H7 (cell line): ENCODE results near the gene SESN1. TPM values are rescaled to one million over a fixed set of nuclear protein-coding genes. Genes with fewer than 3 reads are reported as not detected.

Experiments
- DNase-seq: peaks from one replicate; pipeline ENCODE4 v3.0.0; 2012
- H3K27me3 ChIP-seq: 2 replicates; pipeline ENCODE4 v1.6.0; 2011; ENCODE audit warnings: mild to moderate bottlenecking, low read length; ENCODE audit not compliant: control insufficient read depth, insufficient read depth
- H3K36me3 ChIP-seq: replicated peaks from 2 replicates; pipeline ENCODE4 v1.5.1; 2011; ENCODE audit warnings: low read length; ENCODE audit not compliant: control insufficient read depth, insufficient read depth
- H3K4me3 ChIP-seq: 2 replicates; pipeline ENCODE4 v1.5.1; 2011; ENCODE audit warnings: low read depth, mild to moderate bottlenecking, control low read depth, low read length, moderate library complexity; ENCODE audit not compliant: insufficient read depth
- total RNA-seq: library from RNA; depleted of rRNA; stranded (reverse); fragments of >200 nt; shearing (Covaris generic); gene quantifications from 2 replicates; pipeline ENCODE4 v1.2.3, GENCODE V29; 2014

SESN1 gene
- total RNA-seq, 1 experiment from 2014 or later = 10.4 TPM

DNA sequence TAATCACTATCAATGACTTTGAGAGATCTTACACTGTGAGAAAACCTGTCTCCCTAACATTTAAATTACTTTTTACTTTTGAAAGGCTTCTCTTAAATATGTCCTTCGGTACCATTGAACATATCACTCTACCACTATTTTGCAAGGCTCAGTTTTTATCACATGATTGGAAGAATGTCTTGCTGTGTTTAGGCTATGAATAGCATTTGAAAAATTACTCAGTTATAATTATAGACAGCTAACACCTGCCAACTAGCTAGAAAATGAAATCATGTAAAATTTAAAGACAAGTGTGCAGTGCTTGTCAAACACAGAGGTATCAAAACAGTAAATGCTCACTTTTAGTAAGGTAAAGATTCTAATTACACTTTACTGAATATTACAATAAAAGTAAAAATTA is 11.0 kb downstream of the SESN1 start:
- Histone ChIP-seq H3K36me3 (no peaks in the 10 kb centered on the region), H3K4me3 (no peak overlapping the region), H3K27me3 (no peaks in the 10 kb centered on the region)
- DNase-seq = no peak

DNA sequence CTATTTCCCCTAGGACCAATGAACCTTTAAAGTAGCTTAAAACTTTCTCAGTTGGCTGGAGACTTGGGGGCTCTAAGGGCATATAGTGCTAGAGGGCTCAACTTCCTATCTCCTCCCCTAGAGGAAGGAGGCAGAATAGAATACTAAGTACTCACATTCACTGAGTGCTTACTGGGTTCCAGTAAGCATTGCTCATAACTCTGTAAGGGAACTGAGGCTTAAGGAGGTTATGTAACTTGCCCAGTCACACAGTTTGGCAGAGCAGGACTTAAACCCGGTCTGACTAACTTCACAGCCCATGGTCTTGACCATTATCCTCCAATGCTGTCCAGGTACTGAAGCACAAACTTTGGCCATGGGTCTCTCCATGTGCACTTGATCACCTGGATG is 12.5 kb downstream of the SESN1 start:
- Histone ChIP-seq H3K4me3 (no peak overlapping the region), H3K27me3 (no peaks in the 10 kb centered on the region), H3K36me3 (no peaks in the 10 kb centered on the region)
- DNase-seq = peak; percentile 36

DNA sequence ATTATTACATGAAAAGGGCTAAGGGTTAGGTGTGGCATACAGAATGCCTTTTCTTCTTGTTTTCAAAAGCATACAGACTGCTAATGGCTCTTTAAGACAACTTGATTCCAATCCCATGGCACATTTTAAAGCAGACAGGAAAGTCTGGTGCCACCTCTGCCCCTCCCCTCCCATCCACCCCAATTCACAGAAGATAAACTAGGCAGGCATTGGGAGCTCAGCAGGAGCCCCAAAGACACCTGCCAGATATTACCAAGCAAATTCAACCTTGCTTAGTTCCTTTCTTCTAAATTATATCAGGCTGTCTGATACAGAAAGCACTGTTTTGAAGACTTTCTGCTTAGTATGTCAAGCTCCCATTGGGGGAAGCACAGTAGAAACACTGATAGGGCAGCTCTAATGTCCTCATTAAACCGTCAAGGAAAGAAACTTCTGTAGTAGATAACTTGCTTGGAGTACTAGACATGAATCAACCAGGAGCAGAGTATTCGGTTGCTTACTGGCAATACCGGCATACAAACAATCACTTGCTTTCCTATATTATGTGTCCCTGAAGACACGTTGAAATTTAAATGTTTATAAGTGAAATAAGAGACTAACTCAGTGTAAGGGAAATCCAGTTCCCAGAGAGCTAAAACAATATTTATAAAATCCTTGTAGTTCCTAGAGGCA is 13.0 kb downstream of the SESN1 start:
- no peaks in the 10 kb centered on the region for H3K27me3 ChIP-seq
- H3K4me3 ChIP-seq = no peak overlapping the region
- no peak for DNase-seq
- H3K36me3 ChIP-seq = no peaks in the 10 kb centered on the region

DNA sequence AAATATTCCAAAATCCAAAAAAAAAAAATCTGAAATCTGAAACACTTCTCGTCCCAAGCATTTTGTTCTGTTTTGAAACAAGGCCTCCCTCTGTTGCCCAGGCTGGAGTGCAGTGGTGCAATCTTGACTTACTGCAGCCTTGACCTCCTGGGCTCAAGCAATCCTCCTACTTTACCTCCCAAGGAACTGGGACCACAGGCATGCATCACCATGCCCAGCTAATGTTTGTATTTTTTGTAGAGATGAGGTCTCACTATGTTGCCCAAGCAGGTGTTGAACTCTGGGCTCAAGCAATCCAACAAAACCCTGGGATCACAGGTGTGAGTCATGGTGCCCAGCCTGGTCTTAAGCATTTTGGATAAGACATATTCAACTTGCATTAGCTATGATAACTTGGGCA is 13.6 kb downstream of the SESN1 start:
- H3K4me3 ChIP-seq = no peak overlapping the region
- DNase-seq = no peak
- H3K27me3 ChIP-seq = no peaks in the 10 kb centered on the region
- no peaks in the 10 kb centered on the region for H3K36me3 ChIP-seq

DNA sequence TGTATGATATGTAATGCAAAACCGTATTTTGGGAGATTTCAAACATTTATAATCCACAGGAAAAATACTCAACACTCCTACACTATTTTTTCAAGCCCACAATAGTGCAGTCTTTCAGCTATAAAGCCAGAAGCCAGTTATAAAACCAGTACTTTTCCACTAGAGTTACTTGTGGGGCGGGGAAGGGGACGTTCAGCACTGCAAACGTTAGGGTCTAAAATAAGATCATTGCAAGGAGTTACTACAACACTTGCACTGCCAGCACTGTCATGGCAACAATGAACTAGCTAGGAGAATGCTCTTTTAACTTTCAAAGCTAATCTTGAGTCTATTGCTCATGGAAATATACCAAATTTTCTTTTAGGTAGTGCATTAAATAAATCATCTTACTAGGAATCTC is 14.7 kb downstream of the SESN1 start:
- DNase-seq = no peak
- Histone ChIP-seq H3K4me3 (no peak overlapping the region), H3K27me3 (no peaks in the 10 kb centered on the region), H3K36me3 (no peaks in the 10 kb centered on the region)

DNA sequence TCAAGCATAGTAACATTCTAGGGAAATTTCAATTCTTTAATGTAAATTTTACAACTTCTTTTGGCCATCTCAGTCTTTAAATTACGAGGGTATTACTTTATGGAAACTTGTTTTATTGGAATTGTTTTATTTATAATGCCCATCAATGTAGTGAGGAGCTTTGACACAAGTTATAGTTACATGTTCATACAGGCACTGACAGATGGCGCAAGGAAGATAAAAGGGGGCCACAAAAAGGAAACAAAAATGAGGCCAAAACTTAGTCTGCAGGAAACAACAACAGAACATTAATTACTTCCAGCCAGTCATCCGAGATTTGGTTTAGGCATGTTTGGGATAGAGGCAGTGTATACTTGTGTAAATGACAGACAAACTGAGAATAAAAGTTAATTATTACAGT is 18.3 kb downstream of the SESN1 start:
- H3K4me3 ChIP-seq = no peak overlapping the region
- H3K27me3 ChIP-seq = no peaks in the 10 kb centered on the region
- no peaks in the 10 kb centered on the region for H3K36me3 ChIP-seq
- no peak for DNase-seq

DNA sequence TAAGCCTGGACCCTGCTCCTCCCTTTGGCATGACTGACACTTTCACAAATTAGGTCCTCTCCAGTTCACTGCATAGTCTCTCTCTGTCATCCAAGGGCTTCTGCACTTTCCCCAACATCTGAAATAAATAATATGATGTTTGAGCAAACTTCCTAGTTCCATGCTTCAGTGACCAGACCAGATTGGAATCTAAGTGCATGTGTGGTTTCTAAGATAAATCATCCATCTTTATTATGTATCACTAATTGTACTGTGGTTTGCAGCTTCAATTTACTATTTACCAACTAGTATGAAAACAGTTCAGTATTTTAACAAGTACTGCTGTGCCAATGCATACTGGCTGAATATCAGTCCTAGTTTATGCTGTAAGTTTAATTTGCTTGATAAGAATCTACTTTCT is 18.7 kb downstream of the SESN1 start:
- DNase-seq = no peak
- H3K27me3 ChIP-seq = no peaks in the 10 kb centered on the region

DNA sequence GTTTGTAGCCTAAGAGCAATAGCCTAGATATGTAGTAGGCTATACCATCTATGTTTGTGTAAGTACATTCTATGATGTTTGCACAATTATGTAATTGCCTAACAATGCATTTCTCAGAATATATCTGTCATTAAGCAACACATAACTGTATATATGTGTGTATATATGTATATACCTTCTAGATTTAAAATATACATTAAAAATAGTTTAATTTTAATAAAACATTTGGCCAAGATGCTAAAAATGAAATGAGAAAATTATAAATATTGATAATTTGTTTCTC is 20.6 kb downstream of the SESN1 start:
- Histone ChIP-seq H3K4me3 (no peak overlapping the region), H3K27me3 (no peaks in the 10 kb centered on the region), H3K36me3 (no peaks in the 10 kb centered on the region)
- DNase-seq = no peak

More for the DNA sequence above, 18.7 kb downstream of the SESN1 start:
- no peak overlapping the region for H3K4me3 ChIP-seq
- H3K36me3 ChIP-seq = no peaks in the 10 kb centered on the region

DNA sequence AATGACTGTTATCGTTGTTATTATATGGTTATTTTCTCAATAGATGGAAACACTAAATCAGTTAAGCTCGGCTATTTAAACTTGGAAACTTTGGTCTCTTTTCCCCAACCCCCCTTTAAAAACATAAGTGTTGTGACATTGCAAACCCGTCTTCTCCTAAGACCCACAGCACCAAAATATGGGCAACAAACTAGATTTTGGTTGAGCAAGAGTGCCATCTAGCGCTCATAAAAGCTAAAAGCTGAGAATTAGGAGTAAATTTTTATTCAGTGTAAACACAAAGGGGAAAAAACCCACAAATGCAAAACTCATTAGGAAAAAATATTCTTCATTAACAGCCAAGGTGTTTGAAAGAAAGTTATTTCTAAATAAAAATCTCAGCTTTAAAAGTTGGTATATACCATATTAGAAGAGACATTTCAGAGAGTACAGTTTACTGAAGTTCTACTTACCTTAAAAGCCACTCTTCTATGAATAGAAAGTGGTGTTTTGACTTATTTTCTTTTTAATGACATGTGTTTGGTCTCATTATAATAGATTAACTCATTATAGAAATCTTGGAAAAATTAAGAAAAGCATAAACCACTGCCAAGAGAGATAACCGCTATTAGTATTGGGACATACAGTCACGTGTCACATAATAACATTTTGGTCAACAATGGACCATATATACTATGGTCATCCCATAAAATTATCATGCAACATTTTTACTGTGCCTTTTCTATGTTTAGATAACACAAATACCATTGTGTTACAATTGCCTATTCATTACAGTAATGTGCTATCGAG is 21.1 kb downstream of the SESN1 start:
- Histone ChIP-seq H3K27me3 (no peaks in the 10 kb centered on the region), H3K4me3 (no peak overlapping the region), H3K36me3 (no peaks in the 10 kb centered on the region)
- DNase-seq = peak; percentile 34

DNA sequence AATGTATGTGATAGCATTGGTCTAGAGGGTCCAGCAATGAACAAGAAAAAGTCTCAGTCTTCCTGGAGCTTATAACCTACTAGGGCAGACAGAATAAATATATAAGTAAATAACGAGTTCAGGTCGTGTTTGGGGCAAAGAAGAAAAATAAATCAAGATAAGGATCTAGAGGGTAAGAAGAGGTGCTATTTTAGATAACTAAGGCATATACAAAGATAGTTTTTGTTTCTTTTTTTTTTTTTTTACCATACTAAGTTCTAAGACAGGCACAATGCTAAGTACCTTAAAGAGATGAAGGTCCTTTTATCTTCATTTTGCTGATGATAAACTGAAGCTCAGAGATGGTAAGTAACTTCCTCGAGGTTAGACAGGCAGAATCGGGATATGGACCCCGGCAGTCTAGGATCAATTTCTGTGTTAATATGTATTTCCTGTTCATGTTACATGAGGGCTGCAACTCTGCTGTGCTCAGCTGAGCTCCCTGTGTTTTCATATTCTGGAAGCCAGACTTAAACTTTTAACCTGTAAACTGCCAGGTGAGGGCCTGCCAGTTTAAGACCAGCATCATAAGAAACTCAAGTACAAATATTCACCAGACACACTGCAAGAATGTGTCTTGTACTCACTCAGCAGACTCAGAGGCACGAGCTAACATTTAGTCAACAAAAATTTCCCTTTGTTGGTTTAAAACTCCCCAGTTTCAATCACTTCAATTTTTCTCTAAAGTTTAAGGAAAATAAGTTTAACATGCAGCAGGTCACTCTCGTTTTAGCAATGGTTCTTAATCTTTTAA is 23.3 kb downstream of the SESN1 start:
- H3K27me3 ChIP-seq = no peaks in the 10 kb centered on the region
- DNase-seq = no peak
- H3K36me3 ChIP-seq = no peaks in the 10 kb centered on the region
- no peak overlapping the region for H3K4me3 ChIP-seq

DNA sequence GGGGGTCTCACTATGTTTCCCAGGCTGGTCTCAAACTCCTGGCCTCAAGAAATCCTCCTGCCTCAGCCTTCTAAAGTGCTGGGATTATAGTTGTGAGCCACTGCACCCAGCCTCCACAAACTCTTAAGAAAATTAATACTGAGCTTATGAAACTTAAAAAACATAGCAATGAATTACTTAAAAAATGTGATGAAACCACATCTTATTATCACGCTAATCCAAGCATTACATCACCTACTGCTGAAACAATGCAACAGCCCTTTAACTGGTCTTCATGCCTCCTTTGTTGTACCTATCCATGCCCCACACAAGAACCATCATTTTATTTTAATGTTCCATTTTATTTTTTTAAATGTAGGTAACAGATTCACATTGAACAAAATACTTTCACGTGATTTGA is 24.9 kb downstream of the SESN1 start:
- Histone ChIP-seq H3K36me3 (no peaks in the 10 kb centered on the region), H3K4me3 (no peak overlapping the region), H3K27me3 (no peaks in the 10 kb centered on the region)
- no peak for DNase-seq

DNA sequence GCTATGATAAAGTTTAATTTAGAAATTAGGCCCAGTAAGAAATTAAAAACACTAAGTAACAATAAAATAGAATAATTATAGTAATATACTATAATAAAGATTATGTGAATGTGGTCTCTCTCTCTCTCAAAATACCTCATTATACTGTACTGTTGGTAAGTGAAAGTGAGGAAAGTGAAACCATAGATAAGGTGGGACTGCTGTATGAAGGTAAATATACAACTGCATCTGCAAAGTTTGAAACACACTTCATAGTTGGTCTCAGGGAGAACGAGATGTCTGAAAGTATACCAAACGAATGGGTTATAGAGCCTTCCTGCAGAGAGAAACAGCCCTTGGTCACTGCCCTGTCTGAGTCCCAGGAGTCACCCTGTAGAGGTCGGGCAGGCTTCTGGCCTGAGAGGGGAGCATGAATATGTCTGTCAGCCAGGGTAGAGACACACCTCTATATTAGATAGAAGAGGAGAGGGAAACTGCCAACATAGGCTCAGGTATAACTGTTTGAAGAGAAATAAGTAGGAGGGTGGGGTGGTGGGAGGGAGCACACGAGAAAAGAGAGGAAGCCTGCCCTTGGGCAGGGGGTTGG is 31.8 kb downstream of the SESN1 start:
- Histone ChIP-seq H3K36me3 (no peaks in the 10 kb centered on the region), H3K4me3 (no peak overlapping the region), H3K27me3 (no peaks in the 10 kb centered on the region)
- no peak for DNase-seq

DNA sequence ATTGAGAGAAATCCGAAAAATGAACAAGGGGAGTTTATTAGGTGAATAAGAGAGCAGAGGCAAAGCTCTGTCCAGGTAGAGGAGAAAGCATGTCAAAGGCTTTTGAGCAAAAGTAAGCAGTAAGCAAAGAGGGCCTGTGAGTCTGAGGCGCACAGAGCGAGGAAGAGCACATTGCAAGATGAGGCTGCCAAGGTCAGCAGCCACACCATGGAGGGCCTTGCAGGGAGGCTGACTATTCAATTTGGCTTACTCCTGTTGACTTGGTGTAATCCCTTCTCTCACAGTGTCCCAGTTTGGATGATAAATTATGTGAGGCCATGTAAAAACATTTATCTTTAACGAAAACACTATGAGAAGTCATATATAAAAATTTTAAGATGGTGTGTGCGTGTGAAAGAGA is 32.4 kb downstream of the SESN1 start:
- Histone ChIP-seq H3K36me3 (no peaks in the 10 kb centered on the region), H3K27me3 (no peaks in the 10 kb centered on the region), H3K4me3 (no peak overlapping the region)
- DNase-seq = no peak

DNA sequence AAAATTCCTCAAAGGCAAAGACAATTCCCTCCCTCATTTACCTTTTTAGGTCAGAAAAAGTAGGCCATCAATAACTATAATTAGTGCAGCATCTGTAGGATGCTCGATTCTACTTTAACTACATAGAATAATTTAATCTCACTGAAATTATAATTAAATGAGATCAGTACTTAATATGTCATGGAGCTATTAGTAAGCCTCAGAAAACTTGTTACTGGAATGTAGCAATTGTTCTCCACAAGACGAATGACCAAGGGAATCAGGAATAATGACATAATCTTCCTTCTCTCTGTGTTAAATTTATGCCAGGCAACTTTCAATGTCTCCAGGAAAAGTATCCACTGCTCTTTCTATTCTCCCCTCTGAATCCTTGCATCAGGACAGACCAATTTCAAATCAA is 34.1 kb downstream of the SESN1 start:
- Histone ChIP-seq H3K4me3 (no peak overlapping the region), H3K36me3 (no peaks in the 10 kb centered on the region), H3K27me3 (no peaks in the 10 kb centered on the region)
- DNase-seq = no peak

DNA sequence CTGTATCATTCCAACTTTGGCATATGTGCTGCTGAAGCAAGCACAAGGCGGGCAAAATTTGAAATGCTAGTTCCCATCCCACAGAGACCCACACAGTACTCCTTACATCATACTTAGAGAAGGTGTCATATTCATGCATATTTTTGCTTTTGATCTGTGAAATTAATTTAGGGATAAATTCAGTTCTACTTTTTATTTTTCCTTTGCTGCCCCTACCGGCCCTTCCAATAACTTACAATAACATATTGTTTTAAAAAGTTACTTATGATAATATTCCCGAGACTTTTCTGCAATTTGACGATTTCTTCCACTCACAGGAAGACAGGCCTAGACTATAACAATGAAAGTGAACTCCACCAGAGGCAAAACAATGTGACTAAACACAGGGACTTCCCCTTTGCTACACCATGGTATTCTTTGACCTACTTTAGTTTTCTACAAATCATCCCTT is 35.0 kb downstream of the SESN1 start:
- no peak for DNase-seq
- no peaks in the 10 kb centered on the region for H3K27me3 ChIP-seq
- H3K36me3 ChIP-seq = no peaks in the 10 kb centered on the region
- H3K4me3 ChIP-seq = no peak overlapping the region
